HG02943 (cell line): ENCODE results near the gene TC2N.
"Not testable (repeated sequence)": the region's sequence is repeated elsewhere in the genome, so short reads cannot be mapped to it uniquely, and the experiment has no call there.

Experiments used
- ATAC-seq: cut with Tn5 transposase; IDR thresholded peaks from one replicate; pipeline ENCODE4 v1.9.1; 2021; ENCODE audit warnings: mild to moderate bottlenecking, low read depth, moderate library complexity; ENCODE audit not compliant: unreplicated experiment

The TC2N gene

DNA sequence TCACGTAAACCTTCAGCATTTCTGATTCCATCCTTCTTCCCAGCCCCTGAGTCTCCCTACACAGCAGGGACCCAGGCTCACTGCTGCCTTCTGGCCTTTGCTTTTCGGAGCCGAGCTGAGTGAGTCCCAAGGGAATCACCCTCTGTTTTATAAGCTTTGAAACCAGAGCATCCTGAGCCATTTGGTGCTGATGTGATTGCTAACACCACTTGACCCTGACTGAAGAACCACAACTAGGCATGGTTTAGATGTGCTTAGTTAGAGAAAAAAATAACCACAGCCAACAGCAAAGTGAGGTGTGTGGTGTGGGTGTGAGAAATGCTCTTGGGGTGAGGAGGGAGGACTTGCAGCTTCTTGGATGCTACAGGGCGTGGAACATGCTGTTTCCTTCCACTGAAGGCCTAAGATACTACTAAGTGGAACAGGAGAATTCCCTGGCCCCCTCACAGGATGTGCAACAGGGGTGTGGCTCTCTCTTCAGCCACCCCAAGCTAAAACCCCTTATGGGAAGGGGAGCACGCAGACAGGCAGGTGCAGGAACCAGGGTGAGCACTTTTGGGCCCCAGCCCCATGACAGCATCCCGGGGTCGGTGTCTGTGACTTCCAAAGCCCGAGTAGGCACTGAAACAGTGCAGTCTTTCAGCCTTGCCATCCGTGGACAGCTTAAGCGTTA, at the start of gene TC2N:
Gene TC2N (minus strand): TSS at position 221 of the 673 bp plus-strand sequence. CDS start 53,767 bp downstream, outside the sequence.
- ATAC-seq: no peak

DNA sequence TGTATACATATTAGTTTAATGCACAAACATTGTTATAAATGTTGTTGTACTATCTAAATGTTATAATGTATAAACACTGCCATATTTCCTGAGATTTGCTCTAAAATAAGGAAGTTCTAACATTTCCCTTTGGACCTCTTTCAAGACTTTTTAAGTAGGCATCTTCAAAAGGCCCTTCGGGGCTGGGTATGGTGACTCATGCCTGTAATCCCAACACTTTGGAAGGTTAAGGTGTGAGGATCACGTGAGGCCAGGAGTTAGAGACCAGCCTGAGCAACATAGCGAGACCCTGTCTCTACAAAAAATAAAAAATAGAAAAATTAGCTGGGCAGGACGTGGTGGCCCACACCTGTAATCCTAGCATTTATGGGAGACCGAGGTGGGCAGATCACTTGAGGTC, 44.7 kb upstream of the TC2N start:
- ATAC-seq: no peak

DNA sequence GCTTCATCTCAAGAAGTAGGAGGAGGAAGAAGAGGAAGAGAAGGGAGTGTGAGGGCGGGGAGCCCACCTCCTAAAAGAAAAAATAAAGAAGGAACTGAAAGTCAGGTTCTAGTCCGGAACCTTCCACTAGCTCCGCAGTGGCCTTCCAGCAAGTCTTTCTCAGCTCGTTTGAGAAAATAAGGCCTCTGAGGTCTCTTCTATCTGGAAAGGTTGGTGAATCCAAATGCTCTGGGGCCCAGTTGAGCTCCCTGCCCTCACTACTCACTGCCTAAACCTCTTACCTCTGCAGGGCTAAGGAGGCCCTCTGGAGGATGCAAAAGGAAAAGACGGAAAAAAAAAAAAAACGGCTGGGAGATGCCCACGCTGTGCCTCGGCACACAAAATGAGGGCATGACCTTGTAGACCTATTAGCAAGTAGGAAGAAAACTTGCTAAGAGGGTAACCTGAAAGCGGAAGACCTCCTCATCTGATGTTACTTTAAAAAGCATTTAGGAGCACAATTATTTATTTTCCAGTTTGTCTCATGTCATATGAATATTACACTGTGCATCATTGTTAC, 44.2 kb upstream of the TC2N start:
- no peak for ATAC-seq

DNA sequence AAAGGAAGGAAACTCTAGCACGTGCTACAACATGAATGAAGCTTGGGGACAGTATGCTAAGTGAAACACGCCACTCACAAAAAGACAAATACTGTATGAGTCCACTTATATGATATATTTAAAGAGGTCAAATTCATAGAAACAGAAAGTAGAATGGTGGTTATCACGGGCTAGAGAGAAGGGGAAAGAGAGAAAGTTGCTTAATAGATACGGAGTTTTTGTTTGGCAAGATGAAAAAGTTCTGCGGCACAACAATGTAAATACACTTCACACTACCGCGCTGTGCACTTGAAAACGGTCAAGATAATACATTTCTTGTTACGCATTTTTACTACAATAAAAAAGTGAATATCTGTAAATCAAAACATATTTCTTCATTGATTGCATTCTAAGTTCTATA, 42.9 kb upstream of the TC2N start:
- no peak for ATAC-seq

DNA sequence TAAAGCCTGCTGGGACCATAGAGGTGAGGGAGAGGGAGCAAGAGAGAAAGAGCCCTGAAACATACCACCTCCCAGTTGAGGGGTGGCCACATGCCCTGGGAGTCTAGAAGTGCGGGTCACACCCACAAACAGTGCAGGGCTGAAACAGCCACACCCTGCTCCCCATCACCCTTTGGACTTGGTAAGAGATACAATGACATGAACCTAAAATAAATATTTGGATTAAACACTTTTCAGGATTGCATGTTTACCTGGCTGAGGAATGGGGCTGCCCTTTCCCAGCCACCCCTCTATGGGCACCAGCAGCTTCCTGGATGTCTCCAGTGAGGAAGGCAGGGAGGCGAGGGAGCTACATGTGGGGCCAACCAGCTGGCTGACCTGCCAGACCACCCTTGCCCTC, 39.0 kb upstream of the TC2N start:
- ATAC-seq: no peak

DNA sequence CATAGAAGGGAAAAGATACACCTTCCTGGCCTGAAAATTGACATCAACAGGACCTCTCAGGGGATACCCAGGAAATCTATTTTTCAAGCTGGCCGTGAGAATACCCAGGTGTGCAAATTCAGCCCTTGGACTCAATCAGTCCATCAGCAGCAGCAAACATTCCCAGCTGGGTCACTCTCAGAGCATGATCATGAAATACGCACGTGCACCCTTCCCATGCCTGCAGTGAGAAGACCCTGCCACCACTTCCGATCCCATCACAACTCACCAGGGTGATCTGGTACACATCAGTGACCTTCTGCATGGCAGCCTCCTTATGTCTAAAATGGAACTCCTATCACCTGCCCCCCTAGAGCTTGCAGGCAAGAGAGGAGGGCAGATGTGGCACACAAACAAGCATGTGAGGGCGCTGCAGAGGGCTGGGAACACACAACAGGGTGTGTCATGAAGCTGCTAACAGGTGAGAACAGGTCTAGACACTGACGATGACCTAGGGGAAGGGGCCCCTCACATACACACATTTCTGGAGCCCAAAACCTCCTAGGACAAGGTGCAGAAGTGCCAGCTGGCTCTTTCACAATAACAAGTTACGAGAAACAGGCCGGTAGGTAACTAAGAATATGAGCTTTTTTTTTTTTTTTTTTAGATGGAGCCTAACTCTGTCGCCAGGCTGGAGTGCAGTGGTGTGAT, 37.8 kb upstream of the TC2N start:
- ATAC-seq: no peak

DNA sequence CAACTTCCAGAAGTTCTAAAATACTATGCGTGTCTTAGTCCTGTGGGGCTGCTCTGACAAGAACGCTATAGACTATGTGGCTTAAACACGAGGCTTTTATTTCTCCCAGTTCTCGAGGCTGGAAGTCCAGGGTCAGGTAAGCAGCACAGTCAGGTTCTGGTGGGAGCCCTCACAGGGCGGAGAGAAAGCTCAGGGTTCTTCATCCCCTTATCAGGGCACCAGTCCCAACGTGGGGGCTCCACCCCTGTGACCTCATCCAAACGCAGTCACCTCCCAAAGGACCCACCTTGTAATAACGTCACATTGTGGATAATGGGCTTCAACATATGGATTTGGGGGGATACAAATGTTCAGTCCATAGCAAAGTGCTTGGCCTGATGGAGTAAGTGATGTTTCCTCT, 37.1 kb upstream of the TC2N start:
- ATAC-seq: no peak

DNA sequence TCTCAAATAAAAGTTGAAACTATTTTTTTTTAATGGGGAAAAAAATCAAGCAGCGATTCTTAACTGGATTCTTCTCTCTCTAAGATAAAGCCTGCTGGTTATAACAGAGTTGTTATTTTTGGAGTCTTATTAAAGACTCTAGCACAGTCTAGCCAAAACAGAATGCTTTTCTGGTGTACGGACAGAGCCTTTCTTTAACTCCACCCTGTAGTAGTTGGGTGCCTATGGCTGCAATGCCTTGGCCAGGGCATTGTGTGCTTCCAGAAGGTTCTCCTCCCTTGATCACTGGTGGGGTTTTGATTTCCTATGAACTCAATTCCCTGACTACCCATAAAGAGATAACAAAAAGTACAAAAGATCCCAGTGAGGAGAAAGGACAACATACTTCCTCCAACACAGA, 35.7 kb upstream of the TC2N start:
- ATAC-seq: no peak

DNA sequence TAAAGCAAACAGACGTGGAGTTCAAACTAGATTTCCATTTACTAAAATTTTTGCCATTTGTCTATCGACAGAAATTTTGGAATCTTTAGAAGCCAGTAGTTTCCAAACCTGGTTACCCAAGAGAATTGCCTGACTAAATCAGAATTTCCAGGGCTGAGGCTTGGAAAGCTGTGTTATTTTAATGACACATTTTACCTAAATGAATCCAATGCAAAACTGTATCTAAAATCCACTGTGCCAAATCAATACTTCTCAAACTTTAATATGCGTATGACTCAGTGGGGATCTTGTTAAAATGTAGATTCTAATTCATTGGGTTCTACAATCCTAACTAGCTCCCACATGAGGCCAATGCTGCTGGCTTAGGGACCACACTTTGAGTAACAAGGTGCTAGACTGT, 35.0 kb upstream of the TC2N start:
- no peak for ATAC-seq

DNA sequence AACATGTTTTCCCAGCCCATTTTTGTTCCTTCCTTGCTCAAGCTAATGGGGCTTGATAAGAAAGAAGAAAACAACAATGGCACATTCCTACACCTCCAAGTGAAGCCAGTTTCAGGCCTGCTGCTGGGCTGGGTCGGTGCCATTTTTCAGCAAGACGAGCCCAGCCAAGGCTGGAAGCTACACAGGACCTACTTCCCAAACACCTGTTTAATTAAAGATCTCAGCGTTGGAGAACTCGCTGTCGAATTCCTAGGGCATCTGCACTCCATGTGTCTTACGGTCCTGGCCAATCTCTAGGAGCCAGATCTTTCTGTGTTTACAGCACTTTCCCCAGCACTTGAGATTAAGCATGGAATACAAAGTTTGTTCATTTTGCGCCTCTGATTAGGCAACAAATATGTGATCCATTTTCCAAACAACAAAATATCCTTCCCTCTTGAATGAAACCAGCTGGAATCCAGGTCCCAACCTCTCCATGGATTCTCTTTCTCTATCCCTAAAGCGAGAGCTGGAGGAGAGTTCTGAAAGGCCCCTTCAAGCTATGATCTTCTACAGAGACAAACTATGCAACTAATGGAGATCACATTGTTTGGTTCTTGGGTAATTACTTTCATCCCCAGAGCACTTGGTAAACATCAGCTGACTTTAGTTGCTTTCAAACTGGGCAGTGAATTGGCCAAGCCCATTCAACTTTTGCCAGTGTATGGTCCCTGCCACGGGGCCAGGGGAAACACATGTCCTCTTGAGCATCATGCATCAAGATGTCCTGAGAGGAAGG, 34.3 kb upstream of the TC2N start:
- no peak for ATAC-seq

DNA sequence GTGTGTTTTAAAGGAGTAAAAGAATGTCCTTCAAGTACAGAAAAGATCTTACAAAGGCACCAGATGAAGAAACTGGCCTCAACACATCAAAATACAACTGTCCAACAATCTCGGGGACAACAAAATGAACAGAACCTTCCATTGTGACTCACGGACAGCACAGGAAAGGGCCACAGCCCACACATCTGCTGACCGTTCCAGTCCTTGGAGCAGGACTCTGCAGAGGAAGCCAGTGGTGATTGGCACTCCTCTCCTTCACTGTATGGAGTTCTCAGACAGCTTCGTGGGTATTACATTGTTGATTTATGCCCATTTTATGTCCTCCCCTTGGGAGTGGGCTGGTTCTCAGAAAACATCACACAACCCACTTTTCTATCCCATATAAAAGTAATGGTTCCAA, 32.5 kb upstream of the TC2N start:
- ATAC-seq: no peak

DNA sequence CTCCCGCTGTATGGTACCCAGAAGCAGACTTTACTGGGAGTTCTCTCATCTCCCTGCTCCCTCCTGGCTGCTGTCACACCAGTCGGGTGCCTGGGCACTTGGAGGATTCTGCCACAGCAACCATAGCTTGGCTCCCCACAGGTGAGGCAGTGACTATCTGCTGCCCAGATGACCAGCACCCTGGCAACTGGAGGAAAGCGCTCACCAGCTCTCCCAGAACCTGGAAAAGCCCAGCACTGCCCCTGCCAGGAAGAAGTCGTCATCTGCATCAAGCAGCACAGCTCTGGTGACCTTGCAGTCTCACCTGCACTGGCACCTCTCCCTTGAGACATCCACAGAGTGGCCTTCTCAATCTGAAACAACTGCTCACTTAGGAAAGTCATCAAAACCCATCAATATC, 31.9 kb upstream of the TC2N start:
- no peak for ATAC-seq

DNA sequence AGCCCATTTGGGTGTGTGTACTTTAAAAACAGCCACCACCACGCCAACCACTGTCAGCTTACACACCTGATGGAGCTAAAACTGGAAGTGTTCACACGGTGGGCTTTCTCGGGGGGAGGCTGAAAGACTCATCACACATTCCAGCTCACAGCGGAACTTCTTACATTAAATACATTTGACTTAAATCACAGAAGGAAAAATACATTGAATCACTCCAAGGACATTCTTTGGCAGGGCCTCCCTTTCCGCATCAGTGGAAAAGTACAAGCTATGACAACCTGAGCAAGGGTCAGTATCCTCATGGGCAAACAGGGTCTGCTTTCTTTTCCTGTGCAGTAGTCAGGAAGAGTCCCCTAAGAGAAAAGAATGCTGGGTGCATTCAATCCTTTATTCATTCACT, 31.0 kb upstream of the TC2N start:
- ATAC-seq: no peak

DNA sequence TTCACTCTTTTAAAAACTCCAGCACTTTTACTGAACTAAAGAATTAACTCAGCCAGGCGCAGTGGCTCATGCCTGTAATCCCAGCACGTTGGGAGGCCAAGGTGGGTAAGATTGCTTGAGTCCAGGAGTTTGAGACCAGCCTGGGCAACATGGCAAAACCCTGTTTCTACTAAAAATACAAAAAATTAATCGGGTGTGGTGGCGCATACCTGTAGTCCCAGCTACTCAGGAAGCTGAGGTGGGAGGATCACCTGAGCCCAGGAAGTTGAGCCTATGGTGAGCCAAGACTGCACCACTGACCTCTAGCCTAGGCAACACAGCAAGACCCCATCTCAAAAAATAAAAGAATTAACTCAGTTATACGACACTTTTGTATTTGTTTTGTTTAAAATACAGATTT, 30.4 kb upstream of the TC2N start:
- ATAC-seq: not testable (repeated sequence)

DNA sequence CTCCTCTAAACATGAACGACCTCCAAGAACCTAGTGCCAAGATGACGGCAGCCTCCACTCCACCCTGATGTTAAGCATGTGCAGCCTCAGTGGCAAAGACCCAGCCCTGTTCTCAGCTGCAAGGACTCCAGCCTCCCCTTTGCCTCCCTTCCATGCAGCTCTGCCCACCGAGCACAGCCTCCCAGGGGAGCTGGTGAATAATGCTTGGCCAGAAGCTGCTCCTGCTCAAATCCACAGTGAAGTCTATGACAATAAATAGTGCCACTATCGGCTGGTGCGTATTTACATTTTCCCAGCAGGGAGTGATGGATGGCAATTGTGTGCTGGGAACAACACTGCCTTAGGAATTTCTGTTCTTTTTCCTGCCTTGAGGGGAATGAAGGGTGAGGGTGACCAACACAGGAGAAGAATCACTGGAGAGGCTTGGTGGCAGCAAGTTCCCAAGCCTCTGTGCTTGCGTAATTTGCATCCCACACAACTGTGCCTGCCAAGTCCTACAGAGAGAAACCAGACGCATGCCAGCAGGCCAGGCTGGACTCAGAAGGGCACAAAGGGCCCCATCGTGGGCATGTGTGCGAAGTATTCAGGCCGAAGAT, 29.9 kb upstream of the TC2N start:
- ATAC-seq: no peak

DNA sequence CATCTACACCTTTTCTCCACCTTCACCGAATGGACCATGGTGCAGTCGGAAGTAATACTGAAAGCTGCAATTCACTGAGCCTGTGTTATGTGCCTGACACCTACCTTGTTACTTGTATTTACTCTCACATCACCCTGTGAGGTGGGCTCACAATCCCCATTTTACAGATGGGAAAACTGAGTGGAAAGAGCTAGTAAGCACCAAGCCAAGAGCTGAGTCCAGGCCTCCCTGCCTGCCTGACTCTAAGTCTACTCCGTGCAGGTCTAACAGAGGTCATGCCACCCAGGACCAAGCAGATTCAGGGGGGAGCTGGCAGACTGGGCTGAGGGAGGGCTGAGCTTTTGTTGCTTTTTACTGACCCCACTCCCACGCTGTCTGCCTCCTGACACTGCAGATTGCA, 29.1 kb upstream of the TC2N start:
- no peak for ATAC-seq

DNA sequence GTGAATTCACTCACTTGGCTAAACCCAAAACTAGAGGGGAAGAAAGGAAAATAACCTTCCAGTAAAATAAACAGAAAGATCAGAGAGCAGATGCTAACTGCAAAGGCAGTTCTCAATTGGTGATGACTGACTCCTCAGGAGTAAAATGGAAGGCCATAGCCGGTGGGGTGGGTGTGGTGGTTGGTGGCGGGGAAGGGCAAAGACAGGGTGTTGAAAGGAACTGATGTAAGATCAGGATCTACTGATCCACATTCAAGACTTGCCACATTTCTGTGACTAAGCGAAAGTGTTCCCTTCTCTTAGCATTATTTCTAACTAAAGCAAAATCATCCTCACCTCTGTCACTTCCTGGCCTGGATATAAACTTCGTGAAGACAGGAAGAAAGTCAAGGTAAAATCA, 26.3 kb upstream of the TC2N start:
- no peak for ATAC-seq

DNA sequence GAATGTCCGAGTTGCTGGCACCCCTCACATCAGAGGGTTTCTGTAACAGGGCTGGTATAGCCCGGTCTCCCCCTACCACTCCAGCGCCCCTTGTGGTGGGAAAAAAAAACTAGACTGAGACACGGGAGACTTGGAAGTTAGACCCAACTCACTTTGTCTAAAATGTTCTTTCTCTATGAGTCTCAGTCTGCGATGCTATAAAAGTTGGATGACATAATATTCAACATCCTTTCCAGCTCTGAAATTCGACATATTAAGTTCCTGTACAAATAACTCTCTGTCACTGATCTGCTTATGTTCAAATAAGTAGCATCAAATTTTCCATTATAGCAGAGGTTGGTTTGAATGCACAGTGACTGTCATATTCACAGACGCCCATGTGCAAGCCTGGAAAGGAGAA, 25.7 kb upstream of the TC2N start:
- ATAC-seq: no peak

DNA sequence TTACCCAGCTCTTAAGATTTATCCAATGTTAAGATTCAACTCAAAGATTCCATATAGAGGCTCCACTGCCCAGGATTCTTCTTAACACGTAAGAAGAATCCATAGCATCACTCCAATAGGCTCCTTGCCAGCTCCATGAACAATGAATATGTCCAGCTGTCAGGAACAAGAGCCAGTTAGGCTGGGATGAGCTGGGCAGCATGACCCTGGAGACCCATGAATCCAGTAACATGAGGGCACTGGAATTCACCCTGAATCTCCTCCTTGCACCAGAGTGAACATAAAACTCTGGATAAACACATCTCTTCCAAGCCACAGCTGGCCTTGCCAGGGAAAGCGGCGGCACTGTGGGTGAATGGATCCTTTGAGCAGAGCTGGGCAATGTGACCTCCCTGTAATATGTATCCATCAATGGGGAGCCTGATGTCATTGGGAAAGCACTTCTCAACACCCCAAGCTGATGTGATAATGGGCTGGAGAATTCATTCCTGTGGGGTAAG, 24.4 kb upstream of the TC2N start:
- no peak for ATAC-seq

DNA sequence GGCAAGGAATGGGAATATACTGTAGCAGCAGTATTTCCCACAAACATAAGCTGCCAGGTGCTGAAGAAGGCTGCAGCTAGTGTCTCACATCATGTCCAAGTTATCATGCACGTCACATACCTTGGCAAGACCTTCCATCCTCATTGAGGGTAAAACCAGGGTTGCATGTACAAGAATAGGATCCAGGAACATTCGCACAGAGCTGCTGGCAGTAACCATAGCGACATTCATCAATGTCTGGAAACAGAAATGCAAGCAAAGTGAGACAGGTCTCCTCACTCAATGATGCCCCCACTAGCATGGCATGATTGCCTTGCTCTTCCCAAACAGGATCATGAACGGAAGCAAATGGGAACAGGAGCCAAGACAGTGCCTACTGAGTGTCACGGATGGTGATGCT, 23.8 kb upstream of the TC2N start:
- ATAC-seq: no peak

DNA sequence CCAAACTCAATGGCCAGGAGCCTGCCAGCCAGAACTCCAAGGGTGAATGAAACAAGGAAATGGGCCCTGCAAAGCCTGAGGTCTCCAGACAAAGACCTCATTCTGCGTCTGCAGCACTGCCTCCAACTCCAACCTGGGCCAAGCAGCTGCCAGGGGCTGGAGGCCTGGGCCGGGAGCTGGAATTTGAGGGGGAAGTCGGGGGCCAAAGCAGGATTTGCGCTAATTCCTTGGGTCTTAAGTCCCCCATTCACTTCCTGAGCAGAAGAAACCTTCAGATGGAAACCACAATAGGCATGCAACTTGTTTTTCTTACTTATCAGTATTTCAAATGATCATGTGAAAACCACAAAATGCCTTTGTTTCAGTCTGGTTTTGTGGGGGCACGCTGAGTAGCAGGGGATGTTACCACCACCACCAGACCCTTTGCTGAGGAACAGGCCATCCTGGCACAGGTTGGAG, 23.0 kb upstream of the TC2N start:
- ATAC-seq: no peak
